ENCODE data around the gene ABL1.
A peak's percentile ranks its signal among the peaks of the same experiment; 100 is the strongest.

ABL1 gene

DNA sequence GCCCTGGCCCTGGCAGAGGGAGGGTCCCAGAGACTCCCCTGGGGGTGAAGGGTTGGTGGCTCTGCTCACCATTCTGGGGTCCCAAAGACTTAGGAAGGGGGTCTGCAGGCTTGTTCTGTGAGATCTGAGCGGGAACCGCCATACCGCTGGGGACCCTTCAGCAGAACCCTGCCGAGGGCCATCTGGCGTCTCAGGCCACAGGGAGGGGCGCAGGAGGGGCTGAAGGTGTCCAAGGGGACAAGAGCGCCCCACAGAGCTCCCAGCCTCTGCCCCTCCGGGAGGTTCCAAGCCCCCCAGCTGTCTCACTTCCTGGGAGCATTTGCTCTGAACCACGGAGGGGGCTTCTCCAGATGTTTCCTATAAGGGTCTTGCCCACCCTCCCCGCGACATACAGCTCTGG, 99.2 kb downstream of the ABL1 start:
- no peak for DNase-seq (ENCODE audit: low read depth in 2 of 2)
- TF ChIP-seq, protein P1, sequence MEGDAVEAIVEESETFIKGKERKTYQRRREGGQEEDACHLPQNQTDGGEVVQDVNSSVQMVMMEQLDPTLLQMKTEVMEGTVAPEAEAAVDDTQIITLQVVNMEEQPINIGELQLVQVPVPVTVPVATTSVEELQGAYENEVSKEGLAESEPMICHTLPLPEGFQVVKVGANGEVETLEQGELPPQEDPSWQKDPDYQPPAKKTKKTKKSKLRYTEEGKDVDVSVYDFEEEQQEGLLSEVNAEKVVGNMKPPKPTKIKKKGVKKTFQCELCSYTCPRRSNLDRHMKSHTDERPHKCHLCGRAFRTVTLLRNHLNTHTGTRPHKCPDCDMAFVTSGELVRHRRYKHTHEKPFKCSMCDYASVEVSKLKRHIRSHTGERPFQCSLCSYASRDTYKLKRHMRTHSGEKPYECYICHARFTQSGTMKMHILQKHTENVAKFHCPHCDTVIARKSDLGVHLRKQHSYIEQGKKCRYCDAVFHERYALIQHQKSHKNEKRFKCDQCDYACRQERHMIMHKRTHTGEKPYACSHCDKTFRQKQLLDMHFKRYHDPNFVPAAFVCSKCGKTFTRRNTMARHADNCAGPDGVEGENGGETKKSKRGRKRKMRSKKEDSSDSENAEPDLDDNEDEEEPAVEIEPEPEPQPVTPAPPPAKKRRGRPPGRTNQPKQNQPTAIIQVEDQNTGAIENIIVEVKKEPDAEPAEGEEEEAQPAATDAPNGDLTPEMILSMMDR (IDR thresholded peaks at IDR 0.05; ENCODE audit: low read depth, low read length): no peak
- no peak overlapping the region for H3K4me3 ChIP-seq (replicated peaks in 1 of 2; ENCODE audit: low read depth in 2 of 2, low read length in 2 of 2)

DNA sequence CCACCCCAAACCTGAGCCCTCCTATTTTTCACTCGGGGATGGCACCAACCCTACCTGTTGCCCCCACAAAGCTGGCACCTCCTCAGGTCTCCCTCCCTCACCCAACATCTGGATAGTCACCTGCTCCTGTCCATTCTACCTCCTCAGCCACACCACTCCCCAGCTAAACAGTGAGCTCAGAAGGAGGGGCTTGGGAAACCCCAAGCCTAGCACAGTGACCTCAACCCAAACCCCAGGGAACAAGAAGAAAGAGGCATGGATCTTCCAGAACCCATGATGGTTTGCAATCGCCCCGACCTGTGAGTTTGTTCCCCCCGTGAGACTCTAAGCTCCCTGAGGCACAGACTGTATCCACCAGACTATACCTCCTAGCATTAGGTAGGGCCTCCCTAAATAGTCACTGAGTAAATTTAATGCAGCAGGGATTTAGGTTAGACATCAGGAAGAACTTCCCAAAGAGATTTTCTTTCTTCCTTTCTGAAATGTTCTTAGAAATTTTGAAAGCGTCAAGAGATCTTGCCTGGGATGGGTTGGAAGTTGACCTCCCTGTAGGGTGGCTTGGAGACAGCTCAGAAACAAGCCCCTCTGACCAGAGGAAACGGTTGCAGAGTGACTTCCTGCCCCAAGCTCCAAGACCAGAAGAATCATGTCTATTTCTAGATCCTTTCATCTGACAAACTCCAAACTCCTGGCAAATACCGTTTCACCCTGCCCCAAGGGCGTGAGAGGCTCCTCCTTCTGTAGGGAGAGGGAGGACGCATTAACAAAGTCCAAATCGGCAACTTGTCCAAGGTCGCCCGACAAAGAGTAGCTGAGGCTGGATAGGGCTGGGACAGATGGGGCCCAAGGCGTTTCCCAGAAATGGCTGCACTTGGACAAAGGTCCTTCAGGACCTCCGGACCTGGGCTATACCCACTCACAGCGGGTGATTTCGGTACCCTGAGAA, 99.9 kb downstream of the ABL1 start:
- TF ChIP-seq, protein P1 (IDR thresholded peaks at IDR 0.05; ENCODE audit: low read depth, low read length): no peak
- peak; percentile 22 to 31 for DNase-seq (ENCODE audit: low read depth in 2 of 2)
- no peak overlapping the region for H3K4me3 ChIP-seq (replicated peaks in 1 of 2; ENCODE audit: low read depth in 2 of 2, low read length in 2 of 2)

DNA sequence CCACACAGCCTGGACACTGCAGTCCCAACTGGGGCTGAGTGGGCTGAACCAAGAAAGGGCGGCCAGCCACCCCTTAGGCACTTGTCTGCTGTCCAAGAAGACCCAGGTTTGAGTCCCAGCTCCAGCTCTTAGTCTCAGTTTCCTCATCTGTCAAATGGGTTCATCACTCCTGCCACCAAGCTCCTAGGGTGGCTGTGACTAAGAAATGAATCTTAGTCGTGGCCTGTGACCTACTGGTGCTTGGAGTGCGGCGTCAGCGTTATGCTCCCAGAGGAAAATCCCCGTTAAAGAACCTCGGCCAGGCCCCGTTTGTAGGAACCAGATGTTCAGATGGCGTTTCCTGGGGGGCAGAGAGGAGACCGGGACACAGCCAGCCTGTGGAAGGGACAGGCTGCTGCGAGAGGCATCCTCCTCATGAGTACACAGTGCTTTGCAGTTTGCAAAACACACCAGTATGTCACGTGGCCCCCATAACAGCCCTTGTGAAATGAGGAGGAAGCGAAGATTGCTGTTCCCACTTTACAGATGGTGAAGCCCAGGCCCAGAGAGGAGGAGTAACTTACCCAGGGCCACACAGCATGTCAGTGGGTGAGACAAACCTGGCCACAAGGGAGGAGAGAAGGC, 100.7 kb downstream of the ABL1 start:
- TF ChIP-seq, protein P1 (IDR thresholded peaks at IDR 0.05; ENCODE audit: low read depth, low read length): no peak
- H3K4me3 ChIP-seq (replicated peaks in 1 of 2; ENCODE audit: low read depth in 2 of 2, low read length in 2 of 2): no peak overlapping the region
- DNase-seq (ENCODE audit: low read depth in 2 of 2): peak in 1 of 2 donors; percentile 60

DNA sequence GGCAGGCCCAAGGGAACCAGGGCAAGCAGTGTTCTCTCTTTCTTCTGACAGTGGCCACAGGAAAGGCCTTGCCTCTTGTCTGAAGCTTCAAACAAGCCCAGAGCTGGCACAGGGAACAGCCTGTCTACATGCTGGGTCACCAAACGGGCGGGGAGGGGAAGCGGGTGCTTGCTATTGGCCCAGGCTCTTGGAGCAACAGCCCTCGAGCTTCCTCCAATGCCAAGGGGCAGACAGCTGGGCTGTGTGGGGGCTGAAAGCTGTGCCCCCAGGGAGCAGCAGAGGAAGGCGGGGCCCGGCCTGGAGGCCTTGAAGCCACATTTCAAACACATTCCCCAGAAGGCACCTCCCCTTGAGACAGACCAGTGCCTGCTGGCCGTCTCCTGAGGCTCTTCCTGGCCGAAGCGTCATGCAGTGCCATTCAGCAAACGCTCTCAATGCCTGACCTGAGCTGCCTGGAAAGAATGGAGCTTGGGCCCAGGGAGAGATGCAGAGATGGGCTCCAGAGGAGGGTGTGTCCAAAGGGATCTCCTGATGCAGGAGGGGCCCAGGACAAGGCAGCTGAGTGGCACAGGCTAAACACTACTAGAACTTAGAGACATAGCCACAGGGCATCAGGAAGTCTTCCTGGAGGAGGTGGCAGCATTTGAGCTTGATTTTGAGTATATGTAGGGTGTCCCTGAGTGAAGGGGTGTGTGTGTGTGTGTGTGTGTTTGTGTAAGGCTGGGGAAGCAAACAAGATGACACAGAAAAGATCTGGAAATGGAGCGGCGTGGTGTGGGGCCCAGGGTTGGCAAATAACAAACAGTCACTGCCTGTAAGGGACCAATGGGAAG, 101.4 kb downstream of the ABL1 start:
- DNase-seq (ENCODE audit: low read depth in 2 of 2): peak; percentile 85 to 95
- H3K4me3 ChIP-seq (replicated peaks in 1 of 2; ENCODE audit: low read depth in 2 of 2, low read length in 2 of 2): no peak overlapping the region
- TF ChIP-seq, protein P1 (IDR thresholded peaks at IDR 0.05; ENCODE audit: low read depth, low read length): no peak
